ENCODE results near the gene ARMC8. TPM values are rescaled to one million over a fixed set of nuclear protein-coding genes. Genes with fewer than 3 reads are reported as not detected.

The ARMC8 gene
- total RNA-seq, 1 donor from 2014 or later: 45.3 TPM

GRCh38 chr3:138297059-138297607, 110.0 kb downstream of the ARMC8 start:
- no peak overlapping the region for H3K27ac ChIP-seq
- no peak overlapping the region for H3K4me3 ChIP-seq
- DNase-seq (no peak), ATAC-seq (no peak)
- no peak for TF ChIP-seq CTCF (IDR thresholded peaks at IDR 0.05)
- no peaks in the 10 kb centered on the region for H3K27me3 ChIP-seq (ENCODE audit: low read depth)
- intact Hi-C loops (cut with DNase I): no loop called here
- H3K4me1 ChIP-seq: no peaks in the 10 kb centered on the region
- H3K9me3 ChIP-seq: no peaks in the 10 kb centered on the region
- H3K36me3 ChIP-seq: peaks cover 63% of the 10 kb centered on the region

DNA sequence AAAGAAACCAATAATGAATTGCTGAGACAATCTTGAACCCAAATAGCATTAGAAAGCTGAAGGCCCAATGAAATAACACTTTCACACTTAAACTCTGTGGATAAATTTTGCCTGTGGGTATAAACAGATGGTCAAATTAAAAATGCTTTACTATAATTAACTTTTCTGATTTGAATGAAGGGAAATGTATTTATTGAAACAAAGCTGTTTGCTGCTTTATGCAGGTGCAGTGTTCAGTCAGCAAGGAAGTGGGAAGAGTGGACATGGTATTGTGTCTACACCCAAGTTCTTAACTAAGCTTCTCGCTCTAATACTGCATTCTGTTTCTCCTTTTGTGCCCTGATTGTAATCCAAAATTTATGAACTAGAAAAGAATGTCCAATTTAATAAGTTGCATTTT, 110.8 kb downstream of the ARMC8 start:
- Histone ChIP-seq H3K4me3 (no peak overlapping the region), H3K9me3 (no peaks in the 10 kb centered on the region), H3K4me1 (no peaks in the 10 kb centered on the region), H3K27ac (no peak overlapping the region), H3K36me3 (peaks cover 56% of the 10 kb centered on the region), H3K27me3 (ENCODE audit: low read depth) (no peaks in the 10 kb centered on the region)
- intact Hi-C loops (cut with DNase I): no loop called here
- ATAC-seq: no peak
- no peak for TF ChIP-seq CTCF (IDR thresholded peaks at IDR 0.05)
- DNase-seq: no peak

DNA sequence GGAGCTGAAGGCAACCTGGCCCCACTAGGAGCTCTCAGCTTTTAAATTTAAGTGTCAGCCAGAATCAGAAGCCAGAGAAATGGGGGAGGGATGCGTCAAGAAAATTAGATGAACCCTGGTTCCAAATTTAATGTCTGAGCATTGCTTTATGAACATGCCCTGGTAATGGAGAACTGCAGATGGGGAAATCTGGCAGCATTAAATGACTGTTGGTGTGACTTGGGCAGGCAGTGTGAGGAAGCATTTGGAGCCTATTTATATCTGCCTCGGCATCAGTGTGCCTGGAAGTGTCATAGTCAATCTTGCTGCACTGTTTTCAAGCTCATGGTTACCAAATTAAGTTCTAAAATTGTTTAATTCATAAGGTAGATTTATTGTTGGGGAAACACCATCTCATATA, 113.5 kb downstream of the ARMC8 start:
- TF ChIP-seq CTCF (IDR thresholded peaks at IDR 0.05): no peak
- ATAC-seq: no peak
- intact Hi-C loops (cut with DNase I): no loop called here

GRCh38 chr3:138303474-138303873, 116.4 kb downstream of the ARMC8 start:
- peaks cover 2% of the 10 kb centered on the region for H3K36me3 ChIP-seq
- ATAC-seq (no peak), DNase-seq (no peak)
- no peaks in the 10 kb centered on the region for H3K27me3 ChIP-seq (ENCODE audit: low read depth)
- no peaks in the 10 kb centered on the region for H3K4me1 ChIP-seq
- H3K27ac ChIP-seq: no peak overlapping the region
- peaks cover 8% of the 10 kb centered on the region for H3K9me3 ChIP-seq
- intact Hi-C loops (cut with DNase I): no loop called here
- no peak overlapping the region for H3K4me3 ChIP-seq
- TF ChIP-seq CTCF (IDR thresholded peaks at IDR 0.05): no peak

More for the DNA sequence above, 113.5 kb downstream of the ARMC8 start:
- Histone ChIP-seq H3K27ac (no peak overlapping the region), H3K36me3 (peaks cover 28% of the 10 kb centered on the region), H3K9me3 (no peaks in the 10 kb centered on the region), H3K4me3 (no peak overlapping the region), H3K27me3 (ENCODE audit: low read depth) (no peaks in the 10 kb centered on the region), H3K4me1 (no peaks in the 10 kb centered on the region)
- no peak for DNase-seq

DNA sequence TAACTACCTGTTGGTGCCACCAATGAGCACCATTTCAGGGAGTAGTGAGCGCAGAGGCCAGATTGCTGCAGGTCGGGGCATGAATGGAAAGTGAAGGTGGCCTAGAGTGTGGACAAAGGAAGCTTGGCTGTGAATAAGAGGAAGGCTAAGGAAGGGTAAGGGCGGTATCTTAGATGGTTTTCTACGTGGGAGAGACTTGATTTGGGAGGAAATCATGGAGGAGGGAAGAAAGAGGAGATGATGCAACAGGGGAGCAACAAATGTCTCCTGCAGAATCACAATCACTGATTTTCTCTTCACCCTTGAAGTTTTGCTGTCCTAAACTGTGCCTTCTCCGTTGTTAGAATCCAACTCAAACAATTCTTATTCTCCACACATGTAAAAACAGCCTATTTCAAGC, 120.8 kb downstream of the ARMC8 start:
- TF ChIP-seq CTCF (IDR thresholded peaks at IDR 0.05): no peak
- Histone ChIP-seq H3K36me3 (no peaks in the 10 kb centered on the region), H3K27ac (no peak overlapping the region), H3K4me1 (no peaks in the 10 kb centered on the region), H3K9me3 (peaks cover 20% of the 10 kb centered on the region), H3K27me3 (ENCODE audit: low read depth) (no peaks in the 10 kb centered on the region), H3K4me3 (no peak overlapping the region)
- DNase-seq: no peak
- ATAC-seq: no peak
- intact Hi-C loops (cut with DNase I): no loop called here

DNA sequence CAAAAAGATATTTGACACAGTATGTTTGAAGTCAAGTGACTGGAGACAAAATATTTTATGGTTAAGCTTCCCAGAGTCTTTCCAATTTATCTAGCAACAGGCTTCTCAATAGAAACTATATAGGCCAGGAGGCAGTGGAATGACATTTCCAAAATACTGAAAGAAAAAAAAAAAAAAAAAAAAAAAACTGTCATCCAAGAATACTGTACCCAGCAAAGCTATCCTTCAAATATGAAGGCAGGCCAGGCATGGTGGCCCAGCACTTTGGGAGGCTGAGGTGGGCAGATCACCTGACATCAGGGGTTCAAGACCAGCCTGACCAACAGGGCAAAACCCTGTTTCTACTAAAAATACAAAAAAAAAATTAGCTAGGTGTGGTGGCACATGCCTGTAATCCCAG, 121.7 kb downstream of the ARMC8 start:
- H3K4me3 ChIP-seq: no peak overlapping the region
- intact Hi-C loops (cut with DNase I): no loop called here
- no peaks in the 10 kb centered on the region for H3K36me3 ChIP-seq
- H3K4me1 ChIP-seq: no peaks in the 10 kb centered on the region
- H3K27me3 ChIP-seq (ENCODE audit: low read depth): no peaks in the 10 kb centered on the region
- no peak for ATAC-seq
- peaks cover 20% of the 10 kb centered on the region for H3K9me3 ChIP-seq
- TF ChIP-seq CTCF (IDR thresholded peaks at IDR 0.05): no peak
- DNase-seq: no peak
- H3K27ac ChIP-seq: no peak overlapping the region

All from lower lobe of right lung (tissue), 2 donors.